Neutrophil (primary cell): ENCODE results near the gene IKZF1.
A peak's percentile ranks its signal among the peaks of the same experiment; 100 is the strongest.

ENCODE experiments used
- H3K27ac ChIP-seq: fragments of 200-600 bp; sonication (generic); 2 replicates; pipeline ENCODE4 v1.5.1; 2016; ENCODE audit warnings: mild to moderate bottlenecking, moderate library complexity
- H3K27me3 ChIP-seq: fragments of 200-600 bp; sonication (generic); 2 replicates; pipeline ENCODE4 v1.6.0; 2016; ENCODE audit warnings: mild to moderate bottlenecking
- H3K36me3 ChIP-seq: fragments of 200-600 bp; sonication (generic); 2 replicates; pipeline ENCODE4 v1.5.1; 2017
- H3K4me1 ChIP-seq, 2 experiments: fragments of 200-600 bp in 1 of 2; sonication (generic) in 1 of 2; 1 replicate in 1 of 2; 2 replicates in 1 of 2; pipeline versions ENCODE4 v1.5.1 to v1.6.1; 2013 to 2016; ENCODE audit warnings: low read depth in 1 of 2, low read length in 1 of 2, mild to moderate bottlenecking in 1 of 2, moderate library complexity in 1 of 2; ENCODE audit not compliant: control insufficient read depth in 1 of 2, insufficient read depth in 1 of 2
- H3K4me3 ChIP-seq, 2 experiments: fragments of 200-600 bp in 1 of 2; sonication (generic) in 1 of 2; 1 replicate in 1 of 2; 2 replicates in 1 of 2; pipeline ENCODE4 v1.5.1; 2013 to 2016; ENCODE audit warnings: low read depth in 1 of 2, low read length in 1 of 2, mild to moderate bottlenecking in 1 of 2, moderate library complexity in 1 of 2
- H3K9me3 ChIP-seq: fragments of 200-600 bp; sonication (generic); 2 replicates; pipeline ENCODE4 v1.5.1; 2016
- TF ChIP-seq, protein P1 (sequence below): fragments of 200-600 bp; sonication (generic); IDR thresholded peaks from 2 replicates; pipeline ENCODE4 v1.5.1; 2016; ENCODE audit warnings: antibody characterized with exemption

Gene IKZF1

GRCh38 chr7:50348469-50349162, 44.1 kb downstream of the IKZF1 start:
- H3K4me1 ChIP-seq = peaks cover 48 to 86% of the 10 kb centered on the region in 2 experiments
- peak overlapping the region; percentile 88 for H3K27ac ChIP-seq
- no peak overlapping the region for H3K4me3 ChIP-seq
- TF ChIP-seq, protein P1, sequence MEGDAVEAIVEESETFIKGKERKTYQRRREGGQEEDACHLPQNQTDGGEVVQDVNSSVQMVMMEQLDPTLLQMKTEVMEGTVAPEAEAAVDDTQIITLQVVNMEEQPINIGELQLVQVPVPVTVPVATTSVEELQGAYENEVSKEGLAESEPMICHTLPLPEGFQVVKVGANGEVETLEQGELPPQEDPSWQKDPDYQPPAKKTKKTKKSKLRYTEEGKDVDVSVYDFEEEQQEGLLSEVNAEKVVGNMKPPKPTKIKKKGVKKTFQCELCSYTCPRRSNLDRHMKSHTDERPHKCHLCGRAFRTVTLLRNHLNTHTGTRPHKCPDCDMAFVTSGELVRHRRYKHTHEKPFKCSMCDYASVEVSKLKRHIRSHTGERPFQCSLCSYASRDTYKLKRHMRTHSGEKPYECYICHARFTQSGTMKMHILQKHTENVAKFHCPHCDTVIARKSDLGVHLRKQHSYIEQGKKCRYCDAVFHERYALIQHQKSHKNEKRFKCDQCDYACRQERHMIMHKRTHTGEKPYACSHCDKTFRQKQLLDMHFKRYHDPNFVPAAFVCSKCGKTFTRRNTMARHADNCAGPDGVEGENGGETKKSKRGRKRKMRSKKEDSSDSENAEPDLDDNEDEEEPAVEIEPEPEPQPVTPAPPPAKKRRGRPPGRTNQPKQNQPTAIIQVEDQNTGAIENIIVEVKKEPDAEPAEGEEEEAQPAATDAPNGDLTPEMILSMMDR = no peak
- no peaks in the 10 kb centered on the region for H3K9me3 ChIP-seq
- peaks cover 38% of the 10 kb centered on the region for H3K36me3 ChIP-seq
- no peaks in the 10 kb centered on the region for H3K27me3 ChIP-seq

DNA sequence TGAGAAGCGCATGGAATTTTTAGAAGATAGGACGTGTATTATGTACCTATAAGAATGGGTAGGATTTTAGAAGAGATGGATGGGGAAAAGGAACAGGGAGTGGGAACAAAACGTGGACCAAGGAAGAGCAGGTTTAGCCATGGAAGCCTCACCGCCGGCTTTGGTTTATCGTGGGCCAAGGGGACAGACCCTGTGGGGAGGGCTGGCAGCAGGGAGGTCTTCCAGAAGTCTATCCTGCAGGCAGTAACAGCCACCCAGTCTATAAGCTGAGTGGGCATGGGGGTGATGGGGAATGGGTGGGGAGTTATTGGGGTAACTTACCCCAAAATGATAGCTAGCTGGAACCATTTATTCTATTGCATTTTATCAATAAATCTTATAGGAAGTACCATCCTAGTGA, 44.9 kb downstream of the IKZF1 start:
- H3K4me1 ChIP-seq = peaks cover 46 to 86% of the 10 kb centered on the region in 2 experiments
- peaks cover 43% of the 10 kb centered on the region for H3K36me3 ChIP-seq
- no peak overlapping the region for H3K4me3 ChIP-seq
- TF ChIP-seq, protein P1 = no peak
- H3K9me3 ChIP-seq = no peaks in the 10 kb centered on the region
- no peaks in the 10 kb centered on the region for H3K27me3 ChIP-seq
- H3K27ac ChIP-seq = peak overlapping the region; percentile 88

- Histone ChIP-seq H3K27ac (peak overlapping the region; percentile 88), H3K4me3 (peak overlapping the region in 1 of 2 experiments; percentile 3), H3K27me3 (no peaks in the 10 kb centered on the region), H3K4me1 (peaks cover 53 to 86% of the 10 kb centered on the region in 2 experiments), H3K9me3 (no peaks in the 10 kb centered on the region), H3K36me3 (peaks cover 46% of the 10 kb centered on the region)
- TF ChIP-seq, protein P1 = no peak
These were observed 45.7 kb downstream of the IKZF1 start for GRCh38 chr7:50349963-50350944.

DNA sequence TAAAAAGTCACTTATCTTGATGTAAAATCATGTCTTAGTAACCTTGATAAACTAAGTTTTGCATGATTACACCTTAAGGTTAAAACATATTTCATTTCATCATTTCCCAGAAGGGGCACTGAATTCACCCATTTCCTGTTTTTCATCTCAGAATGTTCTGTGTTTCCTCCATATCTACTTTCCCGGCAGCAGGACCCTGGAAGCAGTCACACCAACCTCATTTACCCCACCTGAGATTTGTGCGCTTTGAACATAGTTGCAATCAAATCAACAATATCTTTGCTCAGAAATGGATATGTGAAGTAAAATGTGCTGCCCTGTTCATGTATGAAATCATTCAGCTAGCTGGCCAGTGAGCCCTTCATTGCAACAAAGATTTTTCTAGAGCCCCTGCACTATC, 46.8 kb downstream of the IKZF1 start:
- Histone ChIP-seq H3K27ac (peak overlapping the region; percentile 88), H3K4me3 (peak overlapping the region in 1 of 2 experiments; percentile 4)
- TF ChIP-seq, protein P1 = no peak

DNA sequence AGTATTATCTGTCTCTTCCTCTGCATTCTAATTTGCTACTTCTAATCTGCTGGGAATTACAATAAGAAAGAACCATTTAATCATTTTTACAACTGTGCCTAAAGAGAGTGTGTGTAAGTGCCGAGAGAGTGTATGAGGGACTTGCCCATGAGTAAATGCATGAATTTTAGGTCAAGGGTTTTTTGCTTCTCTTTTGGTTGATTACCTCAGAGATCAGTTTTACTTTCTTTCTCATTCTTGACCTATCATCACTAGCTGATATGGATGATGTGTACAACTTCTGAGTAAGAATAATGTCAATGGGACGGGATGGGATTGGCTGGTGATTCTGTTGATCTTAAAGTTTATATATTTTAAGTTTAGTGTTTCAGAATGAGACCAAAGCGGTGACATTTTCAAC, 47.8 kb downstream of the IKZF1 start:
- TF ChIP-seq, protein P1 = no peak
- peaks cover 73 to 86% of the 10 kb centered on the region in 2 experiments for H3K4me1 ChIP-seq
- no peaks in the 10 kb centered on the region for H3K9me3 ChIP-seq
- peaks cover 32% of the 10 kb centered on the region for H3K36me3 ChIP-seq
- peak overlapping the region; percentile 88 for H3K27ac ChIP-seq
- no peak overlapping the region for H3K4me3 ChIP-seq
- no peaks in the 10 kb centered on the region for H3K27me3 ChIP-seq

More for the DNA sequence above, 46.8 kb downstream of the IKZF1 start:
- H3K36me3 ChIP-seq = peaks cover 39% of the 10 kb centered on the region
- peaks cover 63 to 86% of the 10 kb centered on the region in 2 experiments for H3K4me1 ChIP-seq
- H3K9me3 ChIP-seq = no peaks in the 10 kb centered on the region
- H3K27me3 ChIP-seq = no peaks in the 10 kb centered on the region
